ELF-1 (cell line): ENCODE results near the gene SLC22A23.

Source experiments
- DNase-seq: peaks from one replicate; pipeline ENCODE4 v3.0.0-alpha.2; 2016; ENCODE audit warnings: low read depth, low spot score

SLC22A23 gene

DNA sequence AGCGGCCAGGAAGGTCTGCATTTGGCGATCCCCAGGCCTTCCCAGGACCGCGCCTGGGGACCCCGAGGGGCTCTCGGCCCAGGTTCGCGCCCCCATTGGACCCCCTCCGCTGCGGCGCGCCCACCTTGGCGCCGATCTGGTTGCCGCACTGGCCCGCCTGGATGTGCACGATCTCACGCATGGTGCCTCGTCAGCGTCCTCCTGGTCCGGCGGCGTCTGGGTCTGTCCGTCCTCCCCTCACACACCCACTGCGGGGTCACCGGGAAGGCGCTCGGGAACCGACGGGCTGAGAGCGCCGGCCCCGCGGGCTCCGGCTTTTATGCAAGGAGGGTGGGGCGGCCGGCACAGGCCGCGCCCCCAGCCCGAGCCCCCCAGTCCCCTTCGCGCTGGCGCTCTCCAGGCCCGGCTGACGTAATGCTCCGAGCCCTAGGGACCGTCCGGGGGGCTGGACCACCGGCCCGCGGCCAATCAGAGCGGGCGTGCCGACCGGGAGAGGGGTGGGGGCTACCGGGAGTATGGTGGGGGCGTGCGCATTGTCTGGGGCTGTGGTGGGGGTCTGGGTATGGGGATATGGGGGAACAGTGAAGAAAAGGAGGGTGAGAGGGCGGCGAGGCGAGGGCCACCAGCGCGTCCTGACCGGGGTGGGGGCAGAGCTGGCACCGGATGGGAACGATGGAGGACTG, 229.3 kb downstream of the SLC22A23 start, which contains the start of gene TUBB2B:
Gene TUBB2B (minus strand): TSS at position 291 of the 683 bp plus-strand sequence. CDS start 110 bp downstream, at position 181.
- DNase-seq: peak; percentile 91

DNA sequence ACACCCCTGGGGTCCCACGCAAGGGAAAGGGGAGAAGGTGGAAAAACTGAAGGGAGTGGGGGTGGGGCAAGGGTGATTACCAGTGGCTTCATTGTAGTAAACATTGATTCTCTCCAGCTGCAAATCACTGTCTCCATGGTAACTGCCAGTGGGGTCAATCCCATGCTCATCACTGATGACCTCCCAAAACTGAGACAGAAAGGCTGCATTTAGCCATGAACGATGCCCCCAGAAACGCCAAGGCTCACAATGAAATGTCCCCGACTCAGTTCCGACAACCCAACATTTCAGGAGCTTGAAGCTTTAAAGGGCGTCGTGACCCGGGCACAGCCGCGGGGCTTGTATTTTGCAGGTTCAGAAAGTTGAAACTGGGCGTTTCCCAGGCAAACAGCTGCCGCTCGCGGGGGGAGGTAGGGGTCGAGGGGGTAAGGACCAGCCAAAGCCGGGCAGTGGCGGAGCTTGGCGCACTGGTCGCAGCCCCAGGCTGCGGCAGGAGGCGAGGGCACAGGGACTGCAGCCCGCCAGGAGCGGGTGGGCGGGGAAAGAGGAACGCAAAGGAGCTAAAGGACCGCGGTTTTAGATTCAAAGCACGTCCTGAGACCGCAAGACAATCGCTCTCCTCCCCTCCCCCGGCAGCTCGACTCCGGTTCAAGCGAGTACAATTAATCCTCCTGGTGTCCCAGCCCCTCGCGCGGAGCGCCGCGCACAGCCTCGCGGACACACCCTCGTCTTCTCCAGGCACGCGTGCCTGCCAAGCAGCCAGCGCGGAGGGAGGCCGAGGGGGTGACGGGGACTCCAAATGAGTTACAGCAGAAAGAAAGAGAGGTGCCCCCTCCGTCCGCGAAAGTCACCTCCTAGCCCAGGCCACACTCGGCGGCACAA, 230.1 kb downstream of the SLC22A23 start:
- DNase-seq: peak; percentile 73

DNA sequence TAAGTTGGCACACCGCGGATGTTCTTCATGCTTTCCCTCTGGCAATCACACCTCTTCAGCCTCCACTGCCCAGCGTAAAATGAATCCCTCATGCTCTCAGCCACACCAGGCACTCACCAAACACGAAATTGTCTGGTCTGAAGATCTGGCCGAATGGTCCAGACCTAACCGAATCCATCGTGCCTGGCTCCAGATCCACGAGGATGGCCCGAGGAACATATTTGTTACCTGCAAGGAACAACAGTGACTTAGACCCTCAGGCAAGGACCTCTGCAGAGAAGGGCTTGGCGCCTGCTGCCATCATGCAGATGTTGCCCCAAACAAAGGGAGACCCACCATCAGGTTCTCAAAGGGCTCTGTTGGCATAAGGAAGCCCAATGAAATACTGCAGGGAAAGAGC, 230.8 kb downstream of the SLC22A23 start:
- DNase-seq: peak; percentile 44

DNA sequence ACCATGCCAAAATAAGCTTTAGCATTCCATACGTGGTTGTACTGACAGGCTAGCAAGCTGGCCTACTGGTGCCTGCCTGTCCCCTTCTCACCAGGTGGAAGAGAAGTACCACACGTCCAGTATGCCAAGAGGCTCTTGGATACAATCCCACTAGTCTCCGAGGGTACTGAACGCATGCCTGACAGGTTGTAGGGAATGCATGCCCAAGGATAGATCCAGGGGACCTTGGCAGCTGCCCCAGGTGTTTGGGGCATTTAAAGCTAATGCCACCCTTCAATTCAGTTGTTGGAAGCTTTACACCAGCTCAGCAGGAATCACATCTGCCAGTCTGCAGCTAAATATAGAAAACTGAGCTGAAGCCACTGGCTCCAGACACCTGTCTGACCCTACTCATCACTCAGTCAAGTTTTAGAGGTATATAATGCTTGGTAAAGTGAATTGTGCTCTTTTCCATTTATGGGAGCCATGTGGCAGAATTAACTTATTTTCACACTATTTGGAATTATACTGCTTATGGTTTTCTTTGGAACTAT, 234.3 kb downstream of the SLC22A23 start:
- no peak for DNase-seq

DNA sequence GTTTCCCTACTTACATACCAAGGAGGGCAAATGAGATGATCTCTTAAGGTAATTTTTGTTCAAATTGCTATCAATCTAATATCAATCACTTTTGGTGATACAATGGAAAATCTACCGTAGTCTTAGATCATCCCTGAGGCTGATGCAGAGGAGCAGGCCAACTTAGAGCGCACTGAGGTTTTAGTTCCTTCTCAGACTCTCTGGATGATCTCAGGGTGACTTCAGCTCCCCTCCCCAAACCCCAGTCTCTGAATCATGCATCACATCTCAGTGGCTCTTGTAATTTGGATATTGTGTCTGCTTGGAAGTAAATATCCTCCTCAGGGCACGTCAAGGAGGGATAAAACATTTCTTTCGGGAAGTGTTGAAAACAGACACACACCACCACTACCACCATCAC, 235.3 kb downstream of the SLC22A23 start:
- DNase-seq: no peak

DNA sequence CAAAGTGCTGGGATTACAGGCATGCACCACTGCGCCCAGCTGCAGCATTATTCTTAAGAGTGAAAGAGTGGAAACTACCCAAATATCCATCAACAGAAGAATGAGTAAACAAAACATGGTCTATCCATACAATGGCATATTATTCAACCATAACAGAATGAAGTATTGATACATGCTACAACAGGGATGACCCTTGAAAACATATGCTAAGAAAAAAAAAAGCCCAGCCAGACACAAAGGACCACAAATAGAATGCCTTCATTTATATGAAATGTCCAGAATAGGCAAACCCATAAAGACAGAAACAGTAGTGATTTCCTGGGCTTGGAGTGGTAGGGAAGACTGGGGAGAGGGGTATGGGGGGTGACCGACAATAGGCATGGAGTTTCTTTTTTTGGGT, 236.5 kb downstream of the SLC22A23 start:
- DNase-seq: no peak
